Measurements from ENCODE around the gene SOCS3.

Gene SOCS3, protein sequence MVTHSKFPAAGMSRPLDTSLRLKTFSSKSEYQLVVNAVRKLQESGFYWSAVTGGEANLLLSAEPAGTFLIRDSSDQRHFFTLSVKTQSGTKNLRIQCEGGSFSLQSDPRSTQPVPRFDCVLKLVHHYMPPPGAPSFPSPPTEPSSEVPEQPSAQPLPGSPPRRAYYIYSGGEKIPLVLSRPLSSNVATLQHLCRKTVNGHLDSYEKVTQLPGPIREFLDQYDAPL

DNA sequence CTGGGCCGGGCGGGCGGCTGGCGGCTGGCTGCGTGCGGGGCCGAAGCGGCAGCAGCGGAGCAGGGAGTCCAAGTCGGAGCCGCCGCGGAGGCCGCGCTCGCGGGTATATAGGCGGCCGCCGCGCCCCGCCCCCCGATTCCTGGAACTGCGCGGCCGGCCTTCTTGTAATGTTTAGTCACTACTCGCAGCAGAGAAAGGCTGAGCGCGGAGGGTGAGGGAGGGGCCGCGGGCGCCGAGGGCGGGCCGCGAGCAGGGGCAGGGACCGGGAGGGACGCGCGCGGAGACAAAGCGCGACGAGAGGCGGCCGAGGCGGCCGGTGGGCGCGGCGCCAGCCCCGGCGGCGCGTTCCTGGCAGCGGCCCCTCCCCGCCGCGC lies at the start of gene SOCS3:
TSS of gene SOCS3 (minus strand) at position 81 of the 374 bp plus-strand sequence. CDS start 982 bp downstream, outside the sequence.
- DNase-seq (ENCODE audit: low read depth): peak; percentile 99

DNA sequence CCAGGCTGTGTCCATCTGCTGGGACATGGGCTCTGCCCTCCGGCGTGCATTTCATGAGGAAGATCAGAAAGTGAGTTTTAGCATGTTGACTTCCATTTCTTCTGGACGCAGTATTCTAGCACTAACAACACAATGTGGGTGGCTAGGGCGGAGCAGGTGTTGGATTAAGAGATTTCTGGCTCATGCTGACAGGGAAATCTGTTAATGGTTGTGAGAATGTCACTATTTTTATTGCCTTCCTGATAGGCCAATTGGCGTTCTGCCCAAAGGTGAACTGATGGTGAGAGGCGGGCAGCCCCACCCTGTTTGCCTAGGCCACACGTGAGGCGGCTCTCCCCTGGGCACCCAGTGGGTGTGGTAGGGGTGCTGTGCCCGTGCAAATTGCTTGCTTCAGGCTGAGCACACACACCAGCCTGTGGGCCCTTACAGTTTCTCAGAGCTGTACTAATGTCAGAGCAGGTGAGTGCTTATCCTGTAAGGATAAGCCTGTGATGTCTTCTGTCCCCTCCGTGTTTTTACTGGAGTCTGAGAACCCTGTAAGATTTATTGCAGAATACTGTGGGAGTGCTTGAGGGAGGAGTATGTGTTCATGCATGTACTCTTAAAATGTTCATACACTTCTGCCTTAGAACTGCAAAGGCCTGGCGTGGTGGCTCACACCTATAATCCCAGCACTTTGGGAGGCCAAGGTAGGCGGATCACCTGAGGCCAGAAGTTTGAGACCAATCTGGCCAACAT lies 49.5 kb upstream of the SOCS3 start:
- DNase-seq (ENCODE audit: low read depth): no peak

DNA sequence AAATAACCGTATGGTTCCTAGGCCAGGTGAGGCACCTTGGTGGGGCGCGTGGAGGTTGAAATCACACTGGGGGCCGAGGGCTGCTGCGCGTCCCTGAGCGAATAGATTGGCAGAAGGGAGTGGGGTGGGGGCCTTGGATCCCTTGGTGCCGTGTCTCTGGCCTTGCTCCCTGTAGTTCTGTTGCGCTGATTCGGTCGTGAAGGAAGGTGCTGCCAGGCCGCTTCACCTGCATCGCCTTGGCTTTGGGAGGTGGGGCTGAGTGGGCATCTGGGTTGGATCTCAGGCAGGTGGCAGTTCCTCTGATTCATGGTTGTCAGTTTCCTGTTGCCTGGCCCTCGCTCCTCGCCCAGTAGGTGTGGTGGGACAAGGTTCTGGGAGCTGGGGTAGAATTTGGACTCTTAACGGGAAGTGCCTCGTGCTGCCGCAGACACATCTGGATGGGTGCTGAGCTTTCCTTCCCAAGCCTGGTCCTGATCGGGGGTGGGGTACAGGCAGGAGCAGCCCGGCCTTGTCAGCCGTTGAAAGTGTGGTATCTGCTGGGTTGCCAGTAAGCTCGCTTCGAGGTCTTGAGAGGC lies 48.7 kb upstream of the SOCS3 start:
- no peak for DNase-seq (ENCODE audit: low read depth)

DNA sequence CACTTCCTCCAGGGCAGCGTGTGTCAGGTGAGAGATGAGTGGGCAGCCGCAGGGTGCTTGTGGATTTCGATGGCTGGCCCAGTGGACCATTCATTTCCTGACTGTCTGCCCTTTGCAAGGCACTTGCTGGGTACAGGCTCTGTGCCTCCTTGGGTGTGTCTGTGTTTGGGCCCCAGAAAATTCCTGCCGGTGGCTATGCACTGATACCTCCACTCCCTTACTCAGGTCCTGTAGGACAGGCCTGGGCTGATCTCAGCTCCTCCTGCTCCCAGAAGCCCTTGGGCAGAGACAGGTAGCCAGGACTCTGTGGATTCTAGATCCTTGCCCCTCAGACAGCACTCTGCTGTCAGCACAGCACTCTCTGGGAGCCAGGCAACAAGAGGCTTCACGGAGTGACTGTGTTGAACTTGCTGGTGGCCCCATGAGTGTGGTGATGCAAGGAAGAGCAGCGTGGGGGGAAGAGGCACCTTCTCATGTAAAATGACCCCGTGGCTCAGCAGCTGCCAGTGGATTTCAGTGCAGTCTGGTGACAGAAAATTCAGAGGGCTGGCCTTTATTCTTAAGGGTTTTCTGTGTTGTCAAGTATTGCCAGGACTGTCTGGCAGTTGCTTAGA lies 47.6 kb upstream of the SOCS3 start:
- no peak for DNase-seq (ENCODE audit: low read depth)

DNA sequence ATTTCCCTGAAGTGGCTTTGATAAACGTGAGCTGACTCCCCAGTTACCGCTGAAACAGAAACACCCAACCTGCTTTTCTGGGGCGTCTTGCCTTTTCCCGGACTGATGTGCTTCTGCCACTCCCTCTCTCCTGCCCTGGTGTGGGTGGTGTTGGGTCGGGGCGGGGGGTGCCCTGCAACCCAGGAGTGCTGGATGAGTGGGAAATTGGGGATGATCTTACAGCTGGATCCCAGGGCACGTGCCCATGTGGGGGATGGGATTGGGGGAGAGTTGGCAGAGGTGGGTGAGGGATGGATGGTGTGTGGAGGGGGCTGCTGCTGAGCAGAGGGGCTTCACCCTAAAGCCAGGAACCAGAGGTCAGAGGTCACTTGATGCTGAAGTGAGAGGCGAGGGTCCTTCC lies 47.0 kb upstream of the SOCS3 start:
- DNase-seq (ENCODE audit: low read depth): no peak

DNA sequence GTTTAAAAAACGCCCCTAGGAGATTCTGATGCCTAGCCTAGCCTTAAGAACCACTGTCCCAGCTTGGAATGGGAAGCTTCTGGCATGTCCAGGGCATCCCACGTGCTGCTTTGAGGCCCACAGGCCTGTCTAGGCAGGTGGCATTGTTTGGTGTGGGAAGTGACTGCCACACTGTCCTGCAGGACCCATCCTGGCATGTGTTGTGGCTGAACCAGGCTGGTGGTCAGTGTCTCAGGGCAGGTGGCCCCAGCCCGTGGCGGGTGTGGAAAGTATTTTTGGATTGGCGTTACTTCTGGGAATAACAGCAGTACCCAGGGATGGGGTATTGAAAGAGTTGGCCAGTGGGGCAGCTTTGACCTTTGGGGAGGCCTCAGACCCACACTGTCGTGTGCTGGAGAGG lies 46.5 kb upstream of the SOCS3 start:
- no peak for DNase-seq (ENCODE audit: low read depth)

DNA sequence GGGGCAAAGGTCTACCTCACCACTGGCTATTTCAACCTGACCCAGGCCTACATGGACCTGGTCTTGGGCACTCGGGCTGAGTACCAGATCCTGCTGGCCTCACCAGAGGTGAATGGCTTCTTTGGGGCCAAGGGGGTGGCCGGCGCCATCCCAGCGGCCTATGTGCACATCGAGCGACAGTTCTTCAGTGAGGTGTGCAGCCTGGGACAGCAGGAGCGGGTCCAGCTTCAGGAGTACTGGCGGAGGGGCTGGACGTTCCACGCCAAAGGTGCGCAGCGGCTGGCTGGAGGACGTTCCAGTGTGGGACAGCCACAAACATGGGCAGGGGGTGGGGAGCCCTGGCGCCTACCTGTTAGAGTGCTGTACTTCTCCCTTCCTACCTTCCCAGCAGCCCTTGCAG lies 43.9 kb upstream of the SOCS3 start:
- no peak for DNase-seq (ENCODE audit: low read depth)

DNA sequence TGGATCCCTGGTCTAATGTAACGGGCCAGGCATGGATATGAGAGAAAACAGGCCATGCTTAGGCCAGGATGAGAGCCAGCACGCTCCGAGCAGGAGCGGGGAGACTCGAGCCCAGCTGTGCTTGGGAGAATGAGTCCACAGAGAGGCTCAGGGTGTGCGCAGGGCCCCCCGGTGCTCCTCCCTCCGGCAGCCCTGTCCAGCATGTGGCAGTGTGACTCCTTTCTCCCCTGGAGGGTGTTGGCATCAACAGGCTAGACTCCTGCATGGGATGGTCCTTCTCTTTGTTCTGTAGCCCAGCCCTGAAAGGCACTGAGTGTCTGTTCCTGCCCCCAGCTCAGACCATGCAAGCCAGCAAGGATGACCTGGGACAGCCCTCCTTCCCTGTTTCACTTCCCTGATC lies 42.0 kb upstream of the SOCS3 start:
- no peak for DNase-seq (ENCODE audit: low read depth)

DNA sequence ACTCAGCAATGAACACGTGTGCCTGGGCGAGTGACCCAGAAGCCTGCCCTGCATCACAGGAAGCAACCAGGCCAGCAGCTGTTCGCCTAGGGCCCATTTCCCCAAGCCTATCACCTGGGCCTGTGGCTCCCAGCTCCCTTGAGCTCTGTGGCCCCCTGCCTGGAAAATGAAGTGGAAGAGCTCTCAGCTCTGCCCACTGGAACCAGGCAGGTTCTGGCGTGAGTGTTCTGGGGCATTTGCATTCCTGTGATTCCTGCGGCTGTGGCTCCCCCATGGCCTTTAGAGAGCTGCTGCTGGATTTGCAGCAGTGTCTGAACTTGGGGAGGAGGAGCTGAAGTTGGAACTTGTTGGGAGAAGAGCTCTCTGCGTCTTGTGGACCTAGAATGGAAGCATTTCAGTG lies 41.4 kb upstream of the SOCS3 start:
- peak; percentile 36 for DNase-seq (ENCODE audit: low read depth)

DNA sequence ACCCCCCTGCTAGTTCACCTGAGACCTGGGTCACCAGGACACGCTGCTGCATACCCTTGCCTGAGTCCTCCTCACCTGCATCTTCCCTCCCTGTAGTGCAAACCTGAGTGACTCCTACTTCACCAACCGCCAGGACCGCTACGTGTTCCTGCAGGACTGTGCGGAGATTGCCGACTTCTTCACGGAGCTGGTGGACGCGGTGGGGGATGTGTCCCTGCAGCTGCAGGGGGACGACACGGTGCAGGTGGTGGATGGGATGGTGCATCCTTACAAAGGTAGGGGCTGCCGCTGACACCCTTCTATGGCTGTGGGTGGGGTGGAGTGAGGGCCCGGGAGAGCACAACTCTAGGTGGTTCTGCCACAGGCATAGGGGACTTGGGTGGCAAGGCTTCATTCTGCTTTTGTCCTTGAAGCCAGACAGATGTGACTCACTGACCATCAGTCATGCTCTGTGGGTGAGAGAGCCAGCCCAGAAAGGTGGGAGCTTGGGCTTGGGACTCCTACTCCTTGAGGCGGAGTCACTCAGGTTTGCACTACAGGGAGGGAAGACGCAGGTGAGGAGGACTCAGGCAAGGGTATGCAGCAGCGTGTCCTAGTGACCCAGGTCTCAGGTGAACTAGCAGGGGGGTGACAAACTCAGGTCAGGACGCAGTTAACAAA lies 40.8 kb upstream of the SOCS3 start:
- peak; percentile 61 for DNase-seq (ENCODE audit: low read depth)

DNA sequence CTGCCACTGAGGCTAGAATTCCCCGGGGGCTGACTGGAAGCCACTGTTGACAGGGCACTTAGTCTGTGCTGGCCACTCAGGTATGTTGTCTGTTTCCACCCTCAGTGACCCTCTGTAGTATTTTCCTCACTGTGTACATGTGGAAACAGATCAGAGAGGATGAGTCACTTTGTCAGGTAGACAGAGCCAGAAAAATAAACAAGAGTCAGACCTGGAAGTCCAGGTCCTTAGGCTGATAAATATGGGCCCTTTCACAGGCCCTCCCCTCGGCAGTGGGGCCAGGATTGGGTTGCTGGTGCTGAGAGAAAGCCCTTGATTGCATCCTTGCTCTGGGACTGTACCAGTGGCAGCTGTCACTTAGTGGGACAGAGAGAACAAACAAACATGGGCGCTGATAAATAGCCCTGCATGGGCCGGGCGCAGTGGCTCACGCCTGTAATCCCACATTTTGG lies 39.8 kb upstream of the SOCS3 start:
- DNase-seq (ENCODE audit: low read depth): no peak

DNA sequence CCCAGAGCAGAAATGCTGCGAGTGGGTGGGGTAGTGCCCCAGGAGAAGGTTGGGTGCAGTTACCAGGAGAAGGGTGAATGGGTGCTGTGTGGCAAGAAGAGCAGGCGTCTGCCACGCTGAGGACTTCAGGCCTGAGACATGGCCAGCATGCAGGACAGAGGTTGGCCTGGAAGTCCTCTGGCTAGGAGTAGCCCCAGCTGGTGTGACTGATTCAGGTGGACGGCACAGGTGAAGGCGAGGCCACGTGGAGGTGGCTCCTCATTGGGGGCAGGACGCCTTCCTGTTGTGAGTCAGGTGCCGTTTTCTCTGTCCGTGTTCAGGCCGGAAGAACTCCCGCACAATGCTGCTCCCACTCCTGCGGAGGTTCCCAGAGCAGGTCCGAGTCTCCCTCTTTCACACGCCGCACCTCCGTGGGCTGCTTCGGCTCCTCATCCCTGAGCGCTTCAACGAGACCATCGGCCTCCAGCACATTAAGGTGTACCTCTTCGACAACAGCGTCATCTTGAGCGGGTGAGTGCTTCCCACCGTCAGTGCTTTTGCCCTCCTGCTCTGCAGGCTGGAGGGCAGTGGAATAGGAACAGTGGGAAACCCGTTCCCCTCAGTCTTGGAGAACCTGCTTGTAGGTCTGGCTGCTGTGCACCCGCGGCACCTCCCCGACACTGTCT lies 39.3 kb upstream of the SOCS3 start:
- DNase-seq (ENCODE audit: low read depth): no peak

DNA sequence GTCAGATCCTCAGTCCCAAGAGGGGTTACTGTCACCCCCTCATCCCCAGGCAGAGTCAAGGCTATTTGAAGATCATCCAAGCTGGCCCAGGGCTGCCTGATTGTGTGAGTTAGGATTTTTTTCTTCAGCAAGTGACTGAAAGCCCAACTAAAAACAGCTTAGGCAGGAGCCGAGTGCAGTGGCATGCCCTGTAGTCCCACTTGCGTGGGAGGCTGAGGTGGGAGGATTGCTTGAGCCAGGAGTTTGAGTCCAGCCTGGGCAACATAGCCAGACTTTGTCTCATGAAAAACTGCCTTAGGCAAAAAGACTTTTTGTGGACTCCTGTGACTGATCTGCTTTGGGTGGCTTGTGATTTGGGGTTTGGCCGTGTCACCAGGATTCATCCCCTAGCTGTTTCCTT lies 38.5 kb upstream of the SOCS3 start:
- DNase-seq (ENCODE audit: low read depth): no peak

DNA sequence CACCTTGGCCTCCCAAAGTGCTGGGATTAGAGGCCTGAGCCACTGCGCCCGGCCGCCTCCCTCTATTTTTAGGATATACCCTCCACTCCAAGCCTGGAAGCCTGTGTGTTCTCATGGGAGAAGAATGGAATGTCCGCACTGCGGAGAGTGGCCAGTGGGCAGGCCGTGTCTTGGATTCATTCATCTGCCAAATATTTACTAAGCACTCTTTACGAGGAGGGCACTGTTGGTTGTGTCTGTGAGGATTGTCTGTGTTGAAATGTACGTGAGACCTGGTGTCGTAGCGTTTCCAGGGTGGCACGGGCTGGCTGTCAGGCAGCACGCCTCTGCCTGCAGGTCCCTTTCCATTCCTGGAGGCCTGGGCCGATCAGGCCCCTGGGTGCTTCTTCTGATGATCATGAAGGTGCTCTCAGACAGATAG lies 37.8 kb upstream of the SOCS3 start:
- DNase-seq (ENCODE audit: low read depth): no peak

DNA sequence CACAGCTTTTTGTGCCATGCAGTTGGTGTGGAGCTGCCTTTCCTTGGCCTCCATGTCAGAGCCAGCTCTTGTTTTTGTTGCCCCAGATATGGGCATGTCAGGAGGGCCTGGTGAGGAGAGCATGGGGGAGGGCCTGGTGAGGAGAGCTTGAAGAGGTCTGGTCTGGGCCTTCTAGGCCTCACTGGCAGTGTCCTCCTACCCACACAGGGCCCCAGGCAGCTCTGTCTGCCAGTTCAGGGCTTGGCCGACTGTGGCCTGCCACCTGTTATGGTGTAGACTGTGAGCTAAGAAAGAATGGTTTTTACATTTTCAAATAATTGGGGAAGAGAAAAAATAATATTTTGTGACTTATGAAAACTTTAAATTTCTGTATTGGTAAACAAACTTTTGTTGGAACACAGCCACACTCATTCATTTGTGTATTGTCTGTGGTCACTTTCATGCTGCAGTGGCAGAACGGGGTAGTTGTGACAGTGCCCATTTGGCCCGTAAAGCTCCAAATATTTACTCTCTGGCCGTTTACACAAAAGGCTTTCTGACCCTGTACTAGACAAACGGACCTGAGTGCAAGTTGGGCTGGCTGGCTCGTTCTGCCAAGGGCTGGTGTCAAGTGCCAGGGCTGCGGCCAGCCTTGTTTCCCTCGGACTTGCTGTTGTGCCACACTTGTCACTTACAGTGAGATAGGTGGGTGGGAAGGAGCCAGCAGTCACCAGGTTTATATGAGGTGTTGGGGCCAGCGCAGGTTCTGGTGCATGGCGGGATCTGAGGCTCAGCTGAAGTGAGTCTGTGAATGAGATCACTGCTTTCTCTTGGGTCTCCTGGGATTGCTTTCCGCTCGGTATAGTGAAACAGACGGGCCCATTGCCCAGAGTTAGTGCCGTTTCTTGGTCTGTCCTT lies 36.8 kb upstream of the SOCS3 start:
- no peak for DNase-seq (ENCODE audit: low read depth)

DNA sequence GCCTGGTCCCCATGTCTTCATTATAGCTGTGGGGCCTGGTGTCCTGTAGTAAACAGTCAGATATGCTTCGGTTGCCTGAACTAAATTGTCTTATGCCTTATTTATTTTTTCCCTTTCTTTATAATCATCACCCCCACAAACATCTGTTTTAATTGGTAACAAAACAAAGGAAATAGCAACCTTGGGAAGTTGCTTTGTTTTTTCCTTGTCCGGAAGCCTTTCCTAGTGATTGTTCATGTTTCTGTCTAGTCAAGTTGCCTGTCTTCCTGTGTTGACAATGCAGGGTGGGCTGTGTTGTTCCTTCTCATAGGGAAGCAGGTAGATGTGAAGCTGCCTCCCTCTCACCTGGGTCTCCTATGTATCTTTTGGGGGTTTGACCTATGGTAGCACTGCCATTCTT lies 35.3 kb upstream of the SOCS3 start:
- DNase-seq (ENCODE audit: low read depth): no peak

DNA sequence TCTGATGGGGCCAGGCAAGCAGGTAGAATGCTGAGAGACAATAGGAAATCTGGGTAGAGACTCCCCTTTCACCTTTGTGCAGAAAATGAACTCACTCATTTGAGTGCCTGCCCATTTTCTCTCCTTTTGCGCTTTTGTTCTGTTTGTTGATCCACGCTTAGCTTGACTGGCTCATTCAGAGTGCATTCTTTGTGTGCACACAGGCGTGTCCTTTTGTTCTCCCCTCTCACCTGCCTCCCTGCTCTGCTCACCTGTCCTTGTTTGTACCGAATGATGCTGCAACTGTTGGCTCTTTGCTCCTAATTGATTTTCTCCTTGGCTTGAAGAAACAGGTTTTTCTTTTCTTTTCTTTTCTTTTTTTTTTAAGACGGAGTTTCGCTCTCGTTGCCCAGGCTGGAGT lies 34.3 kb upstream of the SOCS3 start:
- no peak for DNase-seq (ENCODE audit: low read depth)

DNA sequence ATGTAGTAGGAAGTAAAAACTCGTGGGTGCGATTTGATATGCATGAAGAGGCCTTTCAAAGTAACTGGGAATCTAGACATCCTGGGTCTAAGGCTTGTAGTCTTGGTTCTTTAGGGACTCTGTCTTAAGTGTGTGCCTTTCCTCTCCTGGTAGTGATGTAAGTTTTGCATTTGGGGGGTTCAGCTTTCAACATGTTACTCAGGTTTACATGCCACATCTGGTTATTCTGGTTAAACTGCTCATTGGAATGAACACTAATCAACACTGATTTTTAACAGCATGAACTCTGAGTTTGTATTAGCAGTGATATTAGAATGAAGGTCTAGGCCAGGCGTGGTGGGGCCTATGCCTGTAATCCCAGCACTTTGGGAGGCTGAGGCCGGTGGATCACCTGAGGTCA lies 33.7 kb upstream of the SOCS3 start:
- DNase-seq (ENCODE audit: low read depth): no peak

DNA sequence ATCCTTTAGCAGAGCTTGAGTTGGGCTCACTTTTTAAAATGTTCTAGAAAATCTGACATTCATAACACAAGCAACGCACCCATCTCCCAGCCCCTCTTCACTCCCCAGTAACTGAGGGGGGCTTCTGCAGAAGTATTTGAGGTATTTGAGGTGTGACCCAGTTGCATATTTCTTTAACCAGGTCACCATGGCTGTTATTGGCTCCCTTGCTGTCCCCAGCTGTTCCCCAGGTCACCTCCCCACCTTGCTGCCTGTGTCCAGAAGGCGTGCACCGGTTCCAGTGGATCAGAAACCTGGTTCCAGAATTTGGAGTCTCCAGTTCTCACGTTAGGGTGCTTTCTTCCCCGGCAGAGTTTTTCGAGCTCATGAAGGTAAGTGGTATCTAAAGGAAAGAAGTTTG lies 32.4 kb upstream of the SOCS3 start:
- DNase-seq (ENCODE audit: low read depth): no peak

DNA sequence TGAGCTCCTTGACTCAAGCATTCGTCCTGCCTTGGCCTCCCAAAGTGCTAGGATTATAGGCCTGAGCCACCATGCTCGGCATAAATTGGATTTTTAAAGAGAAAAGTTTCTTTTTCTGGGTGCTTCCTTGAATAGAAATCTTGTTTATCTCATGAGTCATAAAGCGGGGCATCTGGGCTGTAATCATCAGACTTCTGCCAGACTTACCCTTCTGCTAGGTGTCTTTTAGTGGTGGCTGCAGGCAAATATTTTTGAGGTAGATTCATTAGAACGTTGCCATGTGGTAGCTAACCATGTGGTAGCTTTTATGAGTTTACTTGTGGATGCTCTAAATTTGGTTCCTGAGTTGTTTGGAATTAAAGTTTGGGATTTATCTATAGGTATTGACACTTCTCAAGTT lies 32.0 kb upstream of the SOCS3 start:
- peak; percentile 93 for DNase-seq (ENCODE audit: low read depth)

DNA sequence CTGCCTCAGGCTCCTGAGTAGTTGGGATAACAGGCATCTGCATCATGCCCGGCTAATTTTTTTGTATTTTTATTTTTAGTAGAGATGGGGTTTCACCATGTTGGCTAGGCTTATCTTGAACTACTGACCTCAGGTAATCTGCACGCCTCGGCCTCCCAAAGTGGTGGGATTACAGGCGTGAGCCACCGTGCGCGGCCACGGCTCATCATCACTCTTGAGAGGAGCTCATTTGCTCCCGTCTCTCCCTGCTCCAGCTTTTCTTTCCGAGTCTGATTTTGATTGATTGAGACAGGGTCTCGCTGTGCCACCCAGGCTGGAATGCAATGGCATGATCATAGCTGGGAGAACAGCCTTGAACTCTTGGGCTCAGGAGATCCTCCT lies 31.2 kb upstream of the SOCS3 start:
- DNase-seq (ENCODE audit: low read depth): no peak
